OCI-LY1 (cell line): ENCODE results near the gene ABCB9.

Source experiments
- EZH2 ChIP-seq: fragments of 200-600 bp; sonication (generic), shearing (Covaris generic); IDR thresholded peaks from 2 replicates; pipeline ENCODE4 v1.8.0; 2017; ENCODE audit warnings: borderline replicate concordance, mixed run types, mild to moderate bottlenecking, antibody characterized with exemption, low read length, moderate library complexity, mixed read lengths
- TF ChIP-seq, protein P1 (sequence below): fragments of 200-600 bp; sonication (generic), shearing (Covaris generic); IDR thresholded peaks from 2 replicates; pipeline ENCODE4 v1.5.1; 2017; ENCODE audit warnings: mild to moderate bottlenecking, antibody characterized with exemption, low read length, moderate library complexity, mixed read lengths

DNA sequence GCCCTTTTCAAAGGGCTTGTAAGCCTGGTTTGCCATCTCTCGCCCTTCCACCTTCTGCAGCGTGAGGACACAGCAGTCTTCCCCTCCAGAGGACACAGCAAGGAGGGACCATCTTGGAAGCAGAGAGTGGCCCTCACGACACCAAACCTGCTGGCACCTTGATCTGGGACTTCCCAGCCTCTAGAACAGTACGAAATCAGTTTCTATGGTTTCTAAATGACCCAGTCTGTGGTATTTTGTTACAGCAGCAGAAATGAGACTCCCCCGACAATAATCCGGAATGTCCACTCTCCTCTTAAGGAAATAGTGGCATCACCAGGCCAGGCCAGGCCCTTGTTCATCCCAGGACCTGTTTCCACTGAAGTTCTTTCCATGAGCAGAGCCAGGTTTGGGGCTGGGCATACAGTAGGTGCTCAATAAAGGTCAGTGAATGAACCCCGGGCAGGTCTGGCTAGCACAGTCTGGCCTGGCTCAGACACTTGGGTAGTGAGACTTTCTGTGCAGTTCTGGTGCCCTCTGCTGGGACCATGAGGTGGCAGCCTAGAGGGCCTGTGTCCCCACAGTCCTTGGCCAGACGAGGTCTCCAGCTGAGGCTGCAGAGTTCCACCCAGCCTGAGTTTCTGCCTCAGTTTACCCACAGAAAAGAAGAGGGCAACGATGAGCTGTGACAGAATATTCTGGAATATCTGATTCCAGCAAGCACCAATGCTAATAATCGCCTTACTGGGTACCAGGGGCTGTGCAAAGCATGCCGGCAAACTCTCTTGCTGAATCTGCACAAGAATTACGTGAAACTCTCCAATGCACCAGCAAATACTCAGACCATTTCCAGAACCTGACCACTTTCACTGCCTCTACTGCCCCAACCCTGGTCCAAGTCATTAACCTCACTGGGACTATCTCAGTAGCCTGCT, 14.0 kb downstream of the ABCB9 start:
- TF ChIP-seq, protein P1, sequence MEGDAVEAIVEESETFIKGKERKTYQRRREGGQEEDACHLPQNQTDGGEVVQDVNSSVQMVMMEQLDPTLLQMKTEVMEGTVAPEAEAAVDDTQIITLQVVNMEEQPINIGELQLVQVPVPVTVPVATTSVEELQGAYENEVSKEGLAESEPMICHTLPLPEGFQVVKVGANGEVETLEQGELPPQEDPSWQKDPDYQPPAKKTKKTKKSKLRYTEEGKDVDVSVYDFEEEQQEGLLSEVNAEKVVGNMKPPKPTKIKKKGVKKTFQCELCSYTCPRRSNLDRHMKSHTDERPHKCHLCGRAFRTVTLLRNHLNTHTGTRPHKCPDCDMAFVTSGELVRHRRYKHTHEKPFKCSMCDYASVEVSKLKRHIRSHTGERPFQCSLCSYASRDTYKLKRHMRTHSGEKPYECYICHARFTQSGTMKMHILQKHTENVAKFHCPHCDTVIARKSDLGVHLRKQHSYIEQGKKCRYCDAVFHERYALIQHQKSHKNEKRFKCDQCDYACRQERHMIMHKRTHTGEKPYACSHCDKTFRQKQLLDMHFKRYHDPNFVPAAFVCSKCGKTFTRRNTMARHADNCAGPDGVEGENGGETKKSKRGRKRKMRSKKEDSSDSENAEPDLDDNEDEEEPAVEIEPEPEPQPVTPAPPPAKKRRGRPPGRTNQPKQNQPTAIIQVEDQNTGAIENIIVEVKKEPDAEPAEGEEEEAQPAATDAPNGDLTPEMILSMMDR, result peak; percentile 95
- no peak for TF ChIP-seq EZH2
